HEK293 (cell line): Measurements from ENCODE around the gene CCAR1.

Experiments used
- ZNF23 ChIP-seq: fragments of 450-650 bp; formaldehyde crosslinking; IDR thresholded peaks from 2 replicates; pipeline ENCODE4 v1.5.1; 2016; ENCODE audit warnings: missing biosample characterization, missing genetic modification characterization, borderline replicate concordance
- ZNF501 ChIP-seq: fragments of 450-650 bp; formaldehyde crosslinking; IDR thresholded peaks from 2 replicates; pipeline ENCODE4 v1.5.1; 2016; ENCODE audit warnings: missing biosample characterization, missing genetic modification characterization
- TF ChIP-seq, protein P1 (sequence below): fragments of 450-650 bp; formaldehyde crosslinking; IDR thresholded peaks from 2 replicates; pipeline ENCODE4 v1.5.1; 2016; ENCODE audit warnings: missing biosample characterization, missing genetic modification characterization
- TF ChIP-seq, protein P2 (sequence below): fragments of 450-650 bp; formaldehyde crosslinking; IDR thresholded peaks from 2 replicates; pipeline ENCODE4 v1.5.1; 2016; ENCODE audit warnings: missing biosample characterization, missing genetic modification characterization

DNA sequence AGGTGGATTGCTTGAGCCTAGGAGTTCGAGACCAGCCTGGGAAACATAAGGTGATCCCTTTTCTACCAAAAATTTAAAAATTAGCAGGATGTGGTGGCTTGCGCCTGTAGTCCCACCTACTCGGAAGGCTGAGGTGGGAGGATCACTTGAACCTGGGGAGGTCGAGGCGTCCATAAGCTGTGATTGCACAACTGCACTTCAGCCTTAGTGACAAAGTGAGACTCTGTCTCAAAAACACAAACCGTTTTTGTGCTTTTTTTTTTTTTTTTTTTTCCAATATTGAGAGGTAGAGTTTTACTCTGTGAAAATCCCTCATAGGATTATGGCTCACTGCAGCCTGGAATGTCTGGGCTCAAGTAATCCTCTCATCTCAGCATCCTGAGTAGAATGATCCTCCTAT lies 14.1 kb downstream of the CCAR1 start:
- TF ChIP-seq, protein P1, sequence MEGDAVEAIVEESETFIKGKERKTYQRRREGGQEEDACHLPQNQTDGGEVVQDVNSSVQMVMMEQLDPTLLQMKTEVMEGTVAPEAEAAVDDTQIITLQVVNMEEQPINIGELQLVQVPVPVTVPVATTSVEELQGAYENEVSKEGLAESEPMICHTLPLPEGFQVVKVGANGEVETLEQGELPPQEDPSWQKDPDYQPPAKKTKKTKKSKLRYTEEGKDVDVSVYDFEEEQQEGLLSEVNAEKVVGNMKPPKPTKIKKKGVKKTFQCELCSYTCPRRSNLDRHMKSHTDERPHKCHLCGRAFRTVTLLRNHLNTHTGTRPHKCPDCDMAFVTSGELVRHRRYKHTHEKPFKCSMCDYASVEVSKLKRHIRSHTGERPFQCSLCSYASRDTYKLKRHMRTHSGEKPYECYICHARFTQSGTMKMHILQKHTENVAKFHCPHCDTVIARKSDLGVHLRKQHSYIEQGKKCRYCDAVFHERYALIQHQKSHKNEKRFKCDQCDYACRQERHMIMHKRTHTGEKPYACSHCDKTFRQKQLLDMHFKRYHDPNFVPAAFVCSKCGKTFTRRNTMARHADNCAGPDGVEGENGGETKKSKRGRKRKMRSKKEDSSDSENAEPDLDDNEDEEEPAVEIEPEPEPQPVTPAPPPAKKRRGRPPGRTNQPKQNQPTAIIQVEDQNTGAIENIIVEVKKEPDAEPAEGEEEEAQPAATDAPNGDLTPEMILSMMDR (tag by site-specific recombination), result no peak
- TF ChIP-seq, protein P2, sequence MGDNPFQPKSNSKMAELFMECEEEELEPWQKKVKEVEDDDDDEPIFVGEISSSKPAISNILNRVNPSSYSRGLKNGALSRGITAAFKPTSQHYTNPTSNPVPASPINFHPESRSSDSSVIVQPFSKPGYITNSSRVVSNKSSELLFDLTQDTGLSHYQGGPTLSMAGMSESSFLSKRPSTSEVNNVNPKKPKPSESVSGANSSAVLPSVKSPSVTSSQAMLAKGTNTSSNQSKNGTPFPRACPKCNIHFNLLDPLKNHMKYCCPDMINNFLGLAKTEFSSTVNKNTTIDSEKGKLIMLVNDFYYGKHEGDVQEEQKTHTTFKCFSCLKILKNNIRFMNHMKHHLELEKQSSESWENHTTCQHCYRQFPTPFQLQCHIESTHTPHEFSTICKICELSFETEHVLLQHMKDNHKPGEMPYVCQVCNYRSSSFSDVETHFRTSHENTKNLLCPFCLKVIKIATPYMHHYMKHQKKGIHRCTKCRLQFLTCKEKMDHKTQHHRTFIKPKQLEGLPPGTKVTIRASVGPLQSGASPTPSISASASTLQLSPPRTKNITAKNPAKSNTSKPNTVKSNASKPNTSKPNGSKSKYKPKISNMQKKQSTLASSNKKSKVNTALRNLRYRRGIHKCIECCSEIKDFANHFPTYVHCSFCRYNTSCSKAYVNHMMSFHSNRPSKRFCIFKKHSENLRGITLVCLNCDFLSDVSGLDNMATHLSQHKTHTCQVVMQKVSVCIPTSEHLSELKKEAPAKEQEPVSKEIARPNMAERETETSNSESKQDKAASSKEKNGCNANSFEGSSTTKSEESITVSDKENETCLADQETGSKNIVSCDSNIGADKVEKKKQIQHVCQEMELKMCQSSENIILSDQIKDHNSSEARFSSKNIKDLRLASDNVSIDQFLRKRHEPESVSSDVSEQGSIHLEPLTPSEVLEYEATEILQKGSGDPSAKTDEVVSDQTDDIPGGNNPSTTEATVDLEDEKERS (tag by site-specific recombination), result no peak
- TF ChIP-seq ZNF501 (tag by site-specific recombination), result no peak
- TF ChIP-seq ZNF23 (tag by site-specific recombination), result no peak
